Fibroblast of skin of abdomen (primary cell): ENCODE data around the gene C1orf105.

ENCODE experiments used
- DNase-seq: peaks from one replicate; pipeline ENCODE4 v3.0.0-alpha.2; 2013

C1orf105 gene

DNA sequence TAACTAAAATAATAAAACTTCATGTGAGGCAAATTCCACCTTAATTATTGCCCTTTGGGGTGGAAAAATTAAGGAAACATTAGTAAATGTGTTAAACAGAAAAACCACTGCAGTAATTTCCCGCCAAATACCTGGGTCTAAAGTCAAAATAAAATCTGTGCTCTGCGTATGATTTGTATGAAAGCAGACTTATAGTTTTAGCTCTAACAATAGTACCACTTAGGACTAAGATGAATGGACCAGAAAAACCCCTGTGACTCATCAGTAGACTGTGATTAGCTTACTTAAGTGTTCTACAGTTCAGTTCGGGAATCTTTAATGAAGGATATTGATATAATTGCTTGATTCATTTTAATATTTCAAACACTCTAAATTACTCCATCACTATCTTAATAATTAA lies 23.3 kb upstream of the C1orf105 start:
- peak; percentile 56 for DNase-seq

DNA sequence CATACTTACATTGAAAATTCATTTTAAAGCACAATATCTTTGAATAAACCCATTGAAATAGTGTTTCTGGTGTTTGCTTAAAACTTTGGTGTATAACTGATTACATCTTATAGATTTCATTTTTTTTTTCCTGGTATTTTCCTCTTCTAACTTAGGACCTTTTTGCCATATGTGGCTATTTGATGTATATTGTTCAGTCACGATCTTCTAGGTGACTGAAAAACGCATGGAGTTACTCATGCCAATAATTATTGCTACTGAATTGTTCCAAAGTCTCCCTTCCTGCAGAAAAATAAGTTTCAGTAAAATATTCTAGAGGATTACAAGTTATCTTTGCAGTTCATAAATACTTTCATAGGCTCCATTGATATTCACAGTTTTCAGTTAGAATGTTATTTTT lies 22.9 kb upstream of the C1orf105 start:
- DNase-seq, result no peak

- peak; percentile 40 for DNase-seq
These were observed 22.3 kb upstream of the C1orf105 start for GRCh38 chr1:172398193-172398592.

DNA sequence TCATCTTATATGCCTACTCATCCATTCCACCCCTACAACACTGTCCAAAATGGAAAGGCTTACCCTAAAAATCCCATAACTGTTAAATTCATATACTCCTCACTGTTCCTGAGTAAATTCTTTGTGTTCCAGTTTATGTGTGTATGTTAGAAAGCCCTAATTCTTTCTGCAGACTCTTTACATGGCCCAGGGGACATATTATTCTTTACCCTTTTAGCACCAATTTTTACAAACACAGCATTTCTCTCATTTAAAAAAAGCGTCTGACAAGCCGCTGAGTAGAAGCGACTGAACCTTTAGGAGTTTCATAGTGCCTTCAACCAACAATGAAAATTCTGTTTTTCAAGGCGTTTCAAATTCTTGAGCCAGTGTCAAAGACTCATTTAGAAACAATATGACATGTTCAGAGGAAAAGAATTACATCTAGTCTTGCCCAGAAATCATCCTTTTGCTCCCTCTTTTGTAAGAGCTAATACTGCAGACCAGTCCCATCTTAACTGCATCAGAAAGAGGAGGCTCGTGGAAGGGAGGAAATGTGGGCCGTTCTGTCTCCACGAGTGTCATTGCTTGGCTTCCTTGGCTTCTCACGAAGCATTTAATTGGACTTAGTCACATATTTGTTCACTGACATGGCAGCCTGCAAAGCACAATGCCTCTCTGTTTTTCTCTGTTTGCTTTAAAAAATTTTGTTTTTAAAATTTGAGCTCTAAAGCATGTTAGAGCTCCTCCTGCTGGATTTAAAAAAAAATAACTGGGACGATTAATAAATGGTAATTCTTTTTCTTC lies 21.3 kb upstream of the C1orf105 start:
- DNase-seq, result peak; percentile 99

DNA sequence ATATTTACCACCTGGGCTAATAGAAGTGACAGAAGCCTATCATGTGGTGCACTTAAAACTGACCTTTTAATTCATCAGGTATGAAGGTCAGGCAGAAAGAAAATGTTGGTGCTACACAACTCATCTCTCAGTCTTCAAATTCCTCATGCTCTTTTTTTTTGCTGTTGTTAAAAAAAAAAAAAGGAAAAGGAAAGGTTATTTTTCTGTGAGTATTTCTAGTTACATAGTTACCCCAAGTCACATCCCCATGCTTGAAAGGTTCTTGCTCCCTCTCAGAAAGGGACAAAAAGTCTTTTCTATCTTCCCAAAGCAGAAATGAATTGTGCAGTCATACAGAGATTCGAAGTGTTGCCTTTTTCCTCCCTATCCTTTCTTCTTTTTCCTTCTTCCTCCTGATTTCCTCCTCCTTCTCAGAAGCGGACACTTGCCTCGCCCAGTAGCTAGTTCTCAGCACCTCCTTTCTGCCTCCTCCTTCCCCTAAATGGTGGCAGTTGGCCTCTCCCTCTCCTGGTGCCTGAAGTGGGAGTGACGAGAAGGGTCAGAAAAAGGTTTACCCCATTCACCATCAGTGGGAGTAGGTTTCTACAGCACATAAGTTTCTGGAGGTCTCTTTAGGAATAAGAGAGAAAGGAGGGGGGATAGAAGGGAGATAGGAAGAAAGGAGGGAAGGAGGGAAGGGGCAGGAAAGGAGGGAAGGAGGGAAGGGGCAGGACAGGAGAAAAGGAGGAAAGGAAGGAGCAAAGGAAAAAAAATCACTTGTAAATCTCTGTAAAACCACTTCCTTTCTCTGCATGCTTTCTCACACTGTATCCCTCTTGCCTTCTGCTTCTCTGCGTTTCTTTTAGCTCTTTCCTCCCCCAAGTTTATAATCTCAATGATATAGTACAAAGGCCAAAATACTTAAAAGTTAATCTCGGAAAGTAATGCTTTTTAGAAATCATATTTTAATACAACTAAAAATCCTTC lies 20.4 kb upstream of the C1orf105 start:
- DNase-seq, result no peak

DNA sequence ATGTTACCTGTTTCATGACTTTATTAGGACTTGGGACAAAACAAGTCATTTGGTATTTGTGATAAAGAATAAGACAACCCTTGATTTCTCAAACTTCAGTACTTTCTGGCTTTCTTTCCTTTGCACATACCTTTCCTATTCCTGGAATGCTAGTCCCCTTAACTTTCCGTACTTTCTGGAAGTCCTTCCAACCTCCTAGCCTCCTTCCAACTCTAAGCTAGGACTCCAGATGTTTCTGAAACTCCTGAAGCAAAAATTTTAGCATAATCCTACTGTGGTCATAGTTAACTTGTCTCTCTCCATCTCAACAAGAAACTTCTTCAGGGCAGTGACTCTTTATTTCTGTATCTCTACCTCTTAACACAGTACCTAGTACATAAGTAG lies 19.8 kb upstream of the C1orf105 start:
- DNase-seq, result no peak

DNA sequence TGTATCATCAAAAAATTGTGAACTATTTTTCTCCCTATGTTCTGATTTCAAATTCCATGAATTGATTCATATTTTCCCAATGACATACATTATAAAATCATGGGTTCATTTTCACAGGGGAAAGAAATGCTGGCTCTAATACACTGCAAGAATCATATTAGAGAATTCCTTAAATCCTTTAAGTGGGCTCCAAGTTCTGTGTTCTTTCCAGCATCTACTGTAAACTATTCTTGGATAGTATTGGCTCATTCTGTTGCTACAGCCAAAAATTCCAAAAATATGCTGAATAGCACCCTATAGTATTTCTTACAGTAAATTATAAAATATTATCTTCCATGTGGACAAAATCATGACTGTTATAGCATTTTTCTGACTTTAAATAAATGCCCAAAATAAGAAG lies 19.0 kb upstream of the C1orf105 start:
- DNase-seq, result no peak

DNA sequence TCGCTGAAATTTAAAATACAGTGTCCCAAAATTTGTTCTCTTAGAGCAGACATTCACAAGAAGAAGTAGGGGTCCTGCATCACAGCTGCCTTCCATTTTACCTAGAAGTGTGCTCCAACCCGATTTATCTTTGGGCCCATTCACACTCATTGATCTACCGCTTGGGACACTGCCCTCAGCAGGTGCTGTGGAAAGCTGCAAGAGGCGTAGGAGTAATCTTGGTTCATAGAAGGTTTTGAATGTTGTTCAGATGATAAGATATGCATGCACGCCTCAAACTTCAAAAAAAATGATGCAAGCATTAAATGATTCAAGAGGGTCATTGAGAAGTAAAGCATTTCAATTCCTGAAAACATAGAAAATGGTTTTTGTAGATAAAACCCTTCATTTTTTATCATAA lies 18.6 kb upstream of the C1orf105 start:
- DNase-seq, result no peak

- no peak for DNase-seq
These were observed 17.5 kb upstream of the C1orf105 start for GRCh38 chr1:172402878-172403569.

- DNase-seq, result peak; percentile 67
These were observed 16.4 kb upstream of the C1orf105 start for GRCh38 chr1:172404121-172404520.

GRCh38 chr1:172405912-172406311 lies 14.6 kb upstream of the C1orf105 start:
- no peak for DNase-seq

GRCh38 chr1:172406968-172407367 lies 13.5 kb upstream of the C1orf105 start:
- no peak for DNase-seq

DNA sequence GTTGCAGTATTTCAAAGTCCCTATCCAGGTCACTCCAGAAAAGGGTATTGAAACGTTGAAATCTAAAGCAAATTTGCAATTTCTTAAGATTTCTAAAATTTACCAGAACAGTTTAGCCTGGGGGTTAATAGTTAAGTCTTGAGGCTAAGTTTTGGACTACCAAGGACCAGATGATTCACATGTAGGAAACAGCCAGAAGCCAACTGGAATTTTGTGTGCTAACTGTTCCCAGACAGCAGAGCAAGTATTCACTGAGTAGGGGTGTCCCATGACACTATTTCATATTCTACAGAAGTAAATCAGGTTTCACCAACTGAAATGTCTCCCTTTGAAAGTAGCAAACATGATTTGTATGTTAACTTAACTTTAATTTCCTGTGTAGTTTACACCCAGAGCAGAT lies 11.5 kb upstream of the C1orf105 start:
- DNase-seq, result peak; percentile 46

DNA sequence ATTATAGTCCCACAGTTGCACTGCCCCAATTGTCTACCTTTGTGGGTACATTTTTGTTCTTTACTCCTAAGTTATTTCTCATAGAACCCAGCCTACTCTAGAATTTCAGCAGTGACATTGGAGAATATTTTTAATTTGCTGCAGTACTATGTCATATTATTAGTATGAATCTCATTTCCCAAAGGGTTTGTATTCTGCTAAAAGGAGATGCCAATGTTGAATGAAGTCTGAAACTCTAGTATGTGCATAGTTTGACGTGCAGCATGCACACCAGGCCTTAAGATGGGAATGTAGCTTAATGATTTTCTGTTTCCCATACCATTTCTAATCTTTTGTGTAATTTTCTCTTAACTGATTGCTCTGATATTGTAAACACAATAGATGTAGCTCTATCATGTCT lies 10.5 kb upstream of the C1orf105 start:
- no peak for DNase-seq

DNA sequence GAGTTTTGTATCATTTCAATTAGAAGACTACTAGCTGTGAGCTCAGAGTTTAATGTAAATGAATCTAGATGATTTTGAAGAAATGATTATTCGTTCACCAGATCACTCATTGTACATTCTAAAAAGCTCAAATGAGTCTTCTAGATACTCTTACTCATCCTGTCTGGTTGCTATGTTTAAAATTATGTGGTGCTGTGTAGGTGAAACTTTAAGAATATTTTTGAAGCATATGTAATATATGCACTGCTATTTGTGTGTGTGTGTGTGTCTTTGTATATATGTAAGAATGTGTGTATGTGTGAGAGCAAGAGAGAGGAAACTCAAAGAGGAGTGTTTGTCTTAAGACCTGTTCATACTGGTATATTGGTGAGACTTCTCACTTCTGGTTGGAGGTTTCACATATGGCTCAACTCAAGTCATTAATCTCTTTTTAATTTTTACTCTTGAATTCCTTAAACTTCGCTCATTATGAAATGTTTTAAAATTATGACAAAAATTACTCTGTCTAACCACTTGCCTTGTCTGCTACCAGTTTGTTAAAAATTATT lies 8.6 kb upstream of the C1orf105 start:
- DNase-seq, result peak; percentile 24

GRCh38 chr1:172414331-172414730 lies 6.2 kb upstream of the C1orf105 start:
- DNase-seq, result peak; percentile 82

DNA sequence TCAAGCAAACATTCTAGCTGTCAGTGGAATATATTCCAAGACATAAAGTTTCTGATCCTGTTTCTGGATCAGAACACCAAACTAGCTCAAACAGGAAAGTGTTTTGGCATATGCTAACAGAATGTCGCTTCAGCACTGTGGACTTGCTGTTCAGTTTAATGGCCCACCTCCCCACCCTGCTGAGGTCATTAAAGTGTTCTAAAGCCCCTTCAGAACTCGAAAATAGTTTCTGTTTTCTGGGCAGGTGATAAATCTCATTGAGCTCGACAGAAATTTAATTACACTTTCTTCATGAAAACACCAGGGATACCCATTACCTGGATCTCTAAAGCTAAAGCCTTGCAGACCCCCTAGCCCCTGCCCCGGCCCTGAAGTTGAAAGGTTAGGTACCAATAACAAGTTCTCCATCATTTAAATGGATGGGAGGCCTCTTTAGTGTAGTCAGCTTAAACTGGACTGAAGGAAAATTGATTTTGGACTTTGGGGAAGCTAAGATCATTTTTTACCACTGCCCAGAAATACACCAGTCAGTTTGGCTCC lies 3.9 kb upstream of the C1orf105 start:
- no peak for DNase-seq

DNA sequence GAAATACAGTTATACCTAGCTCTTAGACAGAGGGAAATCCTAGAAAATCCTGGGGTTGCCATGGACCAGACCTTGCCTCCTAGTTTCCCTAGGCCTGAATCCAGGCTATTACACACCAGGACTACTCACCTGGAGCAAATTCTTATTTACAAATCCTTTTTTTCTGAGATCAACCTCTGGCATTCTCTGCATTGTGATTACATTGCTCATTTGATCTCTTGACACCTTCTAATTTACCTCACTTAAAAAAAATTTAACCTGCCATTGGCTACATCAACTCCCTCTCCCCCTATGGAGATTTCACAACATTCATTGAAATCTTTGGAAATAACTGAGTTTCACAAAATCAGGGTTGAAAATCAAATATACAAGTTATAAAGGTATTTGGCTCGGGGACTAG lies 2.9 kb upstream of the C1orf105 start:
- no peak for DNase-seq

- no peak for DNase-seq
These were observed 1.6 kb downstream of the C1orf105 start for GRCh38 chr1:172421974-172422604.

DNA sequence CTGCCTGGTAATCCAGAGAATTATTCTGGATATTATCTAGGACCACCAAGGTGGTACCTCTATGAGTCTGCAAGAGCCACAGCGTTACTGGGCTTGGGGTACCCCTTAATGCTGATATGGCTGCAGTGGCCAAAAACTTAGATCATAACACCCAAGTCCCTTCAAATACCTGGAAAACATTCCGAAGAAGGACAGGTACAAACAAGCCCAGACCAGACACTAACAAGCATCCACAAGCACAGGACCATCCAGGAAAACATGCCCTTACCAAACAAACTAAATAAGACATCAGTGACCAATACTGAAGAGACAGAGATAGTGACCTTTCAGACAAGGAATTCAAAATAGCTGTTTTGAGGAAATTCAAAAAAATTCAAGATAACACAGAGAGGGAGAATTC lies 2.9 kb downstream of the C1orf105 start:
- DNase-seq, result no peak

GRCh38 chr1:172425339-172425738 lies 4.9 kb downstream of the C1orf105 start:
- DNase-seq, result no peak

- no peak for DNase-seq
These were observed 6.7 kb downstream of the C1orf105 start for GRCh38 chr1:172427191-172427590.
